Natural killer cell (primary cell): Measurements from ENCODE around the gene TMEM255A. TPM values are rescaled to one million over a fixed set of nuclear protein-coding genes. Genes with fewer than 3 reads are reported as not detected.

Experiments
- ATAC-seq, 3 donors: fragments of 150-1000 bp in 2 of 3; fragments of 200-7000 bp in 1 of 3; cut with Tn5 transposase; 1 replicate in 1 of 3; 2 replicates in 2 of 3; pipeline ENCODE4 v1.10.0; 2021; ENCODE audit warnings: mild to moderate bottlenecking in 2 of 3, moderate library complexity in 2 of 3
- DNase-seq, 2 donors: peaks; one replicate each; pipeline versions ENCODE4 v3.0.0 to v3.0.0-alpha.2; 2013 to 2021; ENCODE audit warnings: mixed read lengths in 1 of 2
- H3K27ac ChIP-seq: one replicate; pipeline ENCODE4 v1.5.1; 2013; ENCODE audit warnings: mild to moderate bottlenecking, low read length
- H3K27me3 ChIP-seq: one replicate; pipeline ENCODE4 v1.6.1; 2013; ENCODE audit warnings: low read length; ENCODE audit not compliant: control insufficient read depth, insufficient read depth
- H3K36me3 ChIP-seq: one replicate; pipeline ENCODE4 v1.6.1; 2013; ENCODE audit warnings: low read length; ENCODE audit not compliant: control insufficient read depth, insufficient read depth
- H3K4me1 ChIP-seq: one replicate; pipeline ENCODE4 v1.6.1; 2013; ENCODE audit warnings: low read length; ENCODE audit not compliant: control insufficient read depth, insufficient read depth
- H3K4me3 ChIP-seq: one replicate; pipeline ENCODE4 v1.5.1; 2013; ENCODE audit warnings: low read length
- H3K9me3 ChIP-seq: one replicate; pipeline ENCODE4 v1.6.1; 2013; ENCODE audit warnings: low read length; ENCODE audit not compliant: control insufficient read depth, insufficient read depth
- H3K27ac Mint-ChIP-seq, 2 donors: one replicate each; pipeline ENCODE4 v1.8.0; 2022; ENCODE audit warnings: mild to moderate bottlenecking in 2 of 2, mixed read lengths in 2 of 2, moderate library complexity in 1 of 2
- H3K27me3 Mint-ChIP-seq, 2 donors: one replicate each; pipeline ENCODE4 v1.8.0; 2022; ENCODE audit warnings: low read depth in 2 of 2, mixed read lengths in 2 of 2
- H3K36me3 Mint-ChIP-seq: one replicate; pipeline ENCODE4 v1.8.0; 2022; ENCODE audit warnings: mixed read lengths
- H3K4me1 Mint-ChIP-seq, 2 donors: one replicate each; pipeline ENCODE4 v1.8.0; 2022; ENCODE audit warnings: mixed read lengths in 2 of 2
- H3K4me3 Mint-ChIP-seq: one replicate; pipeline ENCODE4 v1.8.0; 2022; ENCODE audit warnings: mild to moderate bottlenecking, moderate library complexity, mixed read lengths
- H3K9me3 Mint-ChIP-seq, 2 donors: one replicate each; pipeline ENCODE4 v1.8.0; 2022; ENCODE audit warnings: mixed read lengths in 2 of 2
- WGBS: methylation state at CpG from one replicate; pipeline ENCODE4 v1.1.7; 2013; ENCODE audit warnings: missing lambda C conversion rate; ENCODE audit not compliant: insufficient coverage; 5-methylcytosine and 5-hydroxymethylcytosine counted together
- intact Hi-C: fragments of 100-400 bp; cut with micrococcal nuclease; formaldehyde crosslinking; loops from one replicate; pipeline ENCODE4 v1.14.2; 2022
- total RNA-seq, 4 donors: library from RNA; stranded (reverse); fragments of 120-200 nt in 1 of 4; gene quantifications; one replicate each; pipeline versions ENCODE4 v1.2.3 to v1.2.4, GENCODE V29; 2013 to 2022
- TF ChIP-seq, protein P1 (sequence below): fragments of 200-600 bp; IDR thresholded peaks from one replicate; pipeline ENCODE4 v1.8.0; 2022; ENCODE audit warnings: antibody characterized with exemption

TMEM255A gene
- total RNA-seq, 3 donors from 2014 or later (not counting 1 experiment from before 2014, with no cell fraction given), result 0.66 to 1.5 (median 1.4) TPM

- Mint-ChIP-seq H3K9me3 (no peaks in the 10 kb centered on the region), H3K27ac (no peak overlapping the region), H3K27me3 (peaks cover 3 to 10% of the 10 kb centered on the region in 2 donors), H3K4me3 (no peak overlapping the region), H3K36me3 (no peaks in the 10 kb centered on the region), H3K4me1 (peaks cover 0 to 6% of the 10 kb centered on the region in 2 donors)
- peaks cover 3% of the 10 kb centered on the region for H3K4me1 ChIP-seq
- ATAC-seq (no peak), DNase-seq (no peak)
- no peaks in the 10 kb centered on the region for H3K9me3 ChIP-seq
- TF ChIP-seq, protein P1, sequence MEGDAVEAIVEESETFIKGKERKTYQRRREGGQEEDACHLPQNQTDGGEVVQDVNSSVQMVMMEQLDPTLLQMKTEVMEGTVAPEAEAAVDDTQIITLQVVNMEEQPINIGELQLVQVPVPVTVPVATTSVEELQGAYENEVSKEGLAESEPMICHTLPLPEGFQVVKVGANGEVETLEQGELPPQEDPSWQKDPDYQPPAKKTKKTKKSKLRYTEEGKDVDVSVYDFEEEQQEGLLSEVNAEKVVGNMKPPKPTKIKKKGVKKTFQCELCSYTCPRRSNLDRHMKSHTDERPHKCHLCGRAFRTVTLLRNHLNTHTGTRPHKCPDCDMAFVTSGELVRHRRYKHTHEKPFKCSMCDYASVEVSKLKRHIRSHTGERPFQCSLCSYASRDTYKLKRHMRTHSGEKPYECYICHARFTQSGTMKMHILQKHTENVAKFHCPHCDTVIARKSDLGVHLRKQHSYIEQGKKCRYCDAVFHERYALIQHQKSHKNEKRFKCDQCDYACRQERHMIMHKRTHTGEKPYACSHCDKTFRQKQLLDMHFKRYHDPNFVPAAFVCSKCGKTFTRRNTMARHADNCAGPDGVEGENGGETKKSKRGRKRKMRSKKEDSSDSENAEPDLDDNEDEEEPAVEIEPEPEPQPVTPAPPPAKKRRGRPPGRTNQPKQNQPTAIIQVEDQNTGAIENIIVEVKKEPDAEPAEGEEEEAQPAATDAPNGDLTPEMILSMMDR, result no peak
- H3K4me3 ChIP-seq, result no peak overlapping the region
- intact Hi-C loops, result no loop called here
- no peaks in the 10 kb centered on the region for H3K36me3 ChIP-seq
- no CpG with 5 or more reads among the region's 1 CpG for WGBS
- H3K27me3 ChIP-seq, result no peaks in the 10 kb centered on the region
- no peak overlapping the region for H3K27ac ChIP-seq
These were observed 28.6 kb downstream of the TMEM255A start for GRCh38 chrX:120282697-120283096.

- Histone ChIP-seq H3K27ac (no peak overlapping the region), H3K27me3 (no peaks in the 10 kb centered on the region), H3K4me1 (peaks cover 3% of the 10 kb centered on the region), H3K36me3 (no peaks in the 10 kb centered on the region), H3K9me3 (no peaks in the 10 kb centered on the region), H3K4me3 (no peak overlapping the region)
- H3K4me3 Mint-ChIP-seq, result no peak overlapping the region
- ATAC-seq (no peak), DNase-seq (no peak)
- peaks cover 3 to 10% of the 10 kb centered on the region in 2 donors for H3K27me3 Mint-ChIP-seq
- H3K36me3 Mint-ChIP-seq, result no peaks in the 10 kb centered on the region
- H3K9me3 Mint-ChIP-seq, result no peaks in the 10 kb centered on the region
- no peak overlapping the region for H3K27ac Mint-ChIP-seq
- intact Hi-C loops, result no loop called here
- TF ChIP-seq, protein P1, result no peak
- peaks cover 0 to 6% of the 10 kb centered on the region in 2 donors for H3K4me1 Mint-ChIP-seq
- WGBS, result 97% methylated on average over 4 of the region's 4 CpGs
These were observed 29.5 kb downstream of the TMEM255A start for GRCh38 chrX:120281761-120282160.

- 89% methylated on average over 10 of the region's 10 CpGs for WGBS
- DNase-seq (no peak), ATAC-seq (no peak)
- TF ChIP-seq, protein P1, result no peak
- Histone ChIP-seq H3K27ac (no peak overlapping the region), H3K36me3 (no peaks in the 10 kb centered on the region), H3K9me3 (no peaks in the 10 kb centered on the region), H3K27me3 (no peaks in the 10 kb centered on the region), H3K4me3 (no peak overlapping the region), H3K4me1 (no peaks in the 10 kb centered on the region)
- Mint-ChIP-seq H3K27me3 (peaks cover 3 to 10% of the 10 kb centered on the region in 2 donors), H3K4me3 (no peak overlapping the region), H3K4me1 (peaks cover 0 to 6% of the 10 kb centered on the region in 2 donors), H3K36me3 (no peaks in the 10 kb centered on the region), H3K27ac (no peak overlapping the region), H3K9me3 (no peaks in the 10 kb centered on the region)
- intact Hi-C loops, result no loop called here
These were observed 30.1 kb downstream of the TMEM255A start for GRCh38 chrX:120281021-120281624.

DNA sequence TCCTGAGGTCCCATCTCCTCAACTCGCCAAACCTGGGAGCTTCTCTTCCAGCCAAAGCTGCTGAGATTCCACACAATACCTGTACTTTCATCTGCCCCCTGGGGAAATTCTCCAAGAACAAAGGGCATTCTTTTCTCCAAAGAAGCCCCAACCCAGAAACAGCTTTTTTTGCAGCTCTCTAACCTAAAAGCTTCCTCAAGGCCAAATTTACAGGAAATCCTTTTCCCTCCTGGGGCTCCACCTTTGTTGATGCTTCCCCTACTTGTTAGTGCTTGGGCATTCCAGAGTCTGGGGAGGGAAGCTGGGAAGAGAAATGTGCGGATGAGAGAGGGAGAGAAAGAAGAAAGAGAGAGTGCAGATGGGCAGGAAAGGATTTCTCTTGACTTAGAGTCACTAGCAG, 36.3 kb downstream of the TMEM255A start:
- 100% methylated on average over 1 of the region's 2 CpGs for WGBS

More for the DNA sequence above, 36.3 kb downstream of the TMEM255A start:
- no peaks in the 10 kb centered on the region for H3K9me3 Mint-ChIP-seq
- H3K4me1 Mint-ChIP-seq, result no peaks in the 10 kb centered on the region
- DNase-seq (no peak), ATAC-seq (no peak)
- Histone ChIP-seq H3K9me3 (no peaks in the 10 kb centered on the region), H3K4me1 (no peaks in the 10 kb centered on the region), H3K27me3 (no peaks in the 10 kb centered on the region), H3K27ac (no peak overlapping the region), H3K4me3 (no peak overlapping the region), H3K36me3 (no peaks in the 10 kb centered on the region)
- H3K4me3 Mint-ChIP-seq, result no peak overlapping the region
- H3K36me3 Mint-ChIP-seq, result no peaks in the 10 kb centered on the region
- H3K27ac Mint-ChIP-seq, result no peak overlapping the region
- TF ChIP-seq, protein P1, result no peak
- intact Hi-C loops, result no loop called here
- H3K27me3 Mint-ChIP-seq, result peaks cover 0 to 13% of the 10 kb centered on the region in 2 donors
